Endothelial cell of umbilical vein (primary cell): ENCODE measurements around the gene ZNF528. TPM values are rescaled to one million over a fixed set of nuclear protein-coding genes. Genes with fewer than 3 reads are reported as not detected.

ENCODE experiments used
- BruUV-seq: library from RNA; stranded (reverse); fragments of 400-500 nt; replicated peaks from 2 replicates; lab custom pipeline; 2021; lab: Mats Ljungman, UMichigan
- CTCF ChIA-PET: fragments of 300-600, 350-600 bp; sonication (Branson Sonifier 250); formaldehyde crosslinking; loops from one replicate; lab custom pipeline; 2021; ENCODE audit warnings: antibody characterized with exemption, inconsistent platforms; lab: Charles Lee
- POLR2A ChIA-PET: fragments of 300-600, 350-600 bp; sonication (Branson Sonifier 250); formaldehyde crosslinking; loops from one replicate; lab custom pipeline; 2021; ENCODE audit warnings: antibody characterized with exemption, inconsistent platforms; lab: Charles Lee
- DNase-seq: peaks from one replicate; pipeline ENCODE4 v3.0.0-alpha.2; 2011; ENCODE audit warnings: low read depth, low spot score
- FAIRE-seq: peaks from 2 replicates; lab custom pipeline; 2011; peaks lifted over from hg19 to GRCh38; lab: Jason Lieb, UNC
- H2AFZ ChIP-seq: 2 replicates; pipeline ENCODE4 v1.6.0; 2012; ENCODE audit warnings: low read depth, low read length, control low read depth, inconsistent platforms
- H3K27ac ChIP-seq: 2 replicates; pipeline ENCODE4 v1.5.1; 2011; ENCODE audit warnings: low read depth, mild to moderate bottlenecking, control low read depth, low read length, moderate library complexity; ENCODE audit not compliant: insufficient read depth
- H3K27me3 ChIP-seq, 2 experiments: 2 replicates each; pipeline versions ENCODE4 v1.6.0 to v1.6.1; 2011; ENCODE audit warnings: low read length in 2 of 2, mixed read lengths in 1 of 2; ENCODE audit not compliant: control insufficient read depth in 2 of 2, insufficient read depth in 2 of 2
- H3K36me3 ChIP-seq, 2 experiments: 2 replicates in 1 of 2; 3 replicates in 1 of 2; pipeline ENCODE4 v1.5.1; 2011; ENCODE audit warnings: low read length in 2 of 2, mild to moderate bottlenecking in 1 of 2, moderate library complexity in 1 of 2; ENCODE audit not compliant: control insufficient read depth in 2 of 2, insufficient read depth in 2 of 2; ENCODE audit errors: extremely low read depth in 1 of 2
- H3K4me1 ChIP-seq: 3 replicates; pipeline ENCODE4 v1.5.1; 2011; ENCODE audit warnings: mild to moderate bottlenecking, low read length; ENCODE audit not compliant: control insufficient read depth, insufficient read depth; ENCODE audit errors: extremely low read depth
- H3K4me2 ChIP-seq: 2 replicates; pipeline ENCODE4 v1.6.1; 2011; ENCODE audit warnings: low read length, control low read depth, mixed read lengths; ENCODE audit not compliant: insufficient read depth
- H3K4me3 ChIP-seq, 3 experiments: fragments of 200-600 bp in 1 of 3; sonication (generic), shearing (Covaris generic) in 1 of 3; replicated peaks in 1 of 3; 2 replicates each; pipeline ENCODE4 v1.5.1; 2011 to 2016; ENCODE audit warnings: control low read depth in 3 of 3, low read length in 3 of 3, mild to moderate bottlenecking in 2 of 3, inconsistent platforms in 1 of 3, low read depth in 1 of 3, moderate library complexity in 1 of 3; ENCODE audit not compliant: insufficient read depth in 1 of 3
- H3K79me2 ChIP-seq: 2 replicates; pipeline ENCODE4 v1.6.0; 2012; ENCODE audit warnings: low read length, inconsistent platforms; ENCODE audit not compliant: control insufficient read depth, insufficient read depth
- H3K9ac ChIP-seq: replicated peaks from 2 replicates; pipeline ENCODE3; 2011; ENCODE audit warnings: low read length, control low read depth; ENCODE audit not compliant: insufficient read depth; ENCODE audit errors: extremely low read depth
- H3K9me1 ChIP-seq: replicated peaks from 3 replicates; pipeline ENCODE4 v1.6.0; 2011; ENCODE audit warnings: mild to moderate bottlenecking, low read length; ENCODE audit not compliant: control insufficient read depth, insufficient read depth; ENCODE audit errors: extremely low read depth
- H3K9me3 ChIP-seq: replicated peaks from 2 replicates; pipeline ENCODE4 v1.5.1; 2012; ENCODE audit warnings: low read length, inconsistent platforms; ENCODE audit not compliant: control insufficient read depth, insufficient read depth
- H4K20me1 ChIP-seq: replicated peaks from 2 replicates; pipeline ENCODE3; 2011; ENCODE audit warnings: mild to moderate bottlenecking, low read length; ENCODE audit not compliant: control insufficient read depth, insufficient read depth; ENCODE audit errors: extremely low read depth
- EZH2 ChIP-seq: IDR thresholded peaks from 2 replicates; pipeline ENCODE4 v1.6.1; 2012; ENCODE audit warnings: borderline replicate concordance, low read depth, mild to moderate bottlenecking, moderate library complexity, low read length, inconsistent platforms; ENCODE audit not compliant: severe bottlenecking
- FOS ChIP-seq: IDR thresholded peaks from 2 replicates; pipeline ENCODE4 v1.6.1; 2011; ENCODE audit warnings: mild to moderate bottlenecking, low read length, moderate library complexity, borderline replicate concordance; ENCODE audit not compliant: insufficient read depth
- GATA2 ChIP-seq: IDR thresholded peaks from 2 replicates; pipeline ENCODE4 v1.7.0; 2011; ENCODE audit warnings: low read depth, mild to moderate bottlenecking, moderate library complexity, mixed read lengths, low read length; ENCODE audit not compliant: insufficient read length, insufficient read depth
- JUN ChIP-seq: IDR thresholded peaks from 2 replicates; pipeline ENCODE4 v1.6.1; 2011; ENCODE audit warnings: borderline replicate concordance, low read depth; ENCODE audit not compliant: insufficient read length, insufficient read depth
- MAX ChIP-seq: IDR thresholded peaks from 2 replicates; pipeline ENCODE4 v1.6.1; 2011; ENCODE audit not compliant: insufficient read depth, insufficient read length
- MYC ChIP-seq: IDR thresholded peaks from one replicate; pipeline ENCODE4 v1.6.1; 2011; ENCODE audit warnings: mild to moderate bottlenecking, low read depth, low read length
- POLR2A ChIP-seq: IDR thresholded peaks from 2 replicates; pipeline ENCODE4 v1.6.1; 2012; ENCODE audit warnings: low read depth, mild to moderate bottlenecking, control low read depth, low read length
- POLR2AphosphoS5 ChIP-seq: IDR thresholded peaks from 2 replicates; pipeline ENCODE4 v1.6.1; 2012; ENCODE audit warnings: low read depth, mild to moderate bottlenecking, control low read depth, low read length, moderate library complexity; ENCODE audit not compliant: insufficient read depth
- dilution Hi-C: fragments of 300-500 bp; cut with MboI; formaldehyde crosslinking; loops from one replicate; pipeline ENCODE4 v1.15.0; 2019; ENCODE audit warnings: low sequenced_read_pairs; ENCODE audit not compliant: extremely low pct_ligation_motif_present
- intact Hi-C: fragments of 100-400 bp; cut with micrococcal nuclease; formaldehyde crosslinking; loops from one replicate; pipeline ENCODE4 v1.10.0; 2022
- polyA plus RNA-seq, 4 experiments: library from polyadenylated mRNA; depleted of rRNA in 3 of 4; stranded (reverse) in 3 of 4; unstranded in 1 of 4; fragments of >200 nt; gene quantifications; 2 replicates each; pipeline versions ENCODE4 v1.2.1 to v1.2.3, GENCODE V29; 2011 to 2012; ENCODE audit warnings: missing spikeins in 1 of 4
- total RNA-seq: library from RNA; stranded (reverse); gene quantifications from 2 replicates; pipeline ENCODE4 v1.2.3, GENCODE V29; 2021
- TF ChIP-seq, protein P1 (sequence below), 2 donors: IDR thresholded peaks; 1 replicate in 1 of 2; 2 replicates in 1 of 2; pipeline ENCODE4 v1.5.1; 2011; ENCODE audit warnings: low read length in 2 of 2, mild to moderate bottlenecking in 2 of 2, moderate library complexity in 2 of 2, control low read depth in 1 of 2, inconsistent platforms in 1 of 2, low read depth in 1 of 2; ENCODE audit not compliant: insufficient read depth in 1 of 2; ENCODE audit errors: extremely low read depth in 1 of 2

ZNF528 gene
- total and polyA plus RNA-seq, 2 donors (not counting 3 experiments of a cell fraction or from before 2014, with no cell fraction given): 6.2 to 16.1 TPM

DNA sequence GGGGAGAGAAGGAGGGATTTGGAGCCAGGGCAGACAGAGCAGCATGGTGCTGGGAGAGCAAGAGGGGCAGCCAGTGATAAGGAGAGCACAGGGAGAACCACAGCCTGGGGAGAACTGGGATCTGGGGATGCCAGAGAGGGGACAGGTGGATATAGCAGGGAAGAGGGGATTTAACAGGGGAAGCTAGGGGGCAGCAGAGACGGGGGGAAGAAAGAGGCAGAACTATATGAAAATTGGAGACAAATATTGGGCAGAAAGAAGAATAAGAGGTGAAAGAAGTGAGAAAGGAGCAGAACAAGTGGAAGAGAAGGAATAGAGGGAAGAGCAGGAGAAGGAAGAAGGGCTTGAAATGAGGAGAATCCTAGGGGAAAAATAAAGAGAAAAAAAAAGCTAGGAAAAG is 6.5 kb upstream of the ZNF528 start:
- no peak overlapping the region for H2AFZ ChIP-seq
- no peak overlapping the region for H3K9ac ChIP-seq
- dilution Hi-C loops (no loop called here), intact Hi-C loops (loop anchor here (10.0 kb wide), 1 partner anchor 804 kb away; the partner anchor contains the start of gene ZNF665)
- ChIA-PET CTCF (no interaction called here), POLR2A (no interaction called here)
- no peak for FAIRE-seq
- DNase-seq: no peak
- H3K9me1 ChIP-seq: no peaks in the 10 kb centered on the region
- no peaks in the 10 kb centered on the region for H3K36me3 ChIP-seq
- H3K27ac ChIP-seq: no peak overlapping the region
- H3K4me2 ChIP-seq: no peak overlapping the region
- TF ChIP-seq, protein P1, sequence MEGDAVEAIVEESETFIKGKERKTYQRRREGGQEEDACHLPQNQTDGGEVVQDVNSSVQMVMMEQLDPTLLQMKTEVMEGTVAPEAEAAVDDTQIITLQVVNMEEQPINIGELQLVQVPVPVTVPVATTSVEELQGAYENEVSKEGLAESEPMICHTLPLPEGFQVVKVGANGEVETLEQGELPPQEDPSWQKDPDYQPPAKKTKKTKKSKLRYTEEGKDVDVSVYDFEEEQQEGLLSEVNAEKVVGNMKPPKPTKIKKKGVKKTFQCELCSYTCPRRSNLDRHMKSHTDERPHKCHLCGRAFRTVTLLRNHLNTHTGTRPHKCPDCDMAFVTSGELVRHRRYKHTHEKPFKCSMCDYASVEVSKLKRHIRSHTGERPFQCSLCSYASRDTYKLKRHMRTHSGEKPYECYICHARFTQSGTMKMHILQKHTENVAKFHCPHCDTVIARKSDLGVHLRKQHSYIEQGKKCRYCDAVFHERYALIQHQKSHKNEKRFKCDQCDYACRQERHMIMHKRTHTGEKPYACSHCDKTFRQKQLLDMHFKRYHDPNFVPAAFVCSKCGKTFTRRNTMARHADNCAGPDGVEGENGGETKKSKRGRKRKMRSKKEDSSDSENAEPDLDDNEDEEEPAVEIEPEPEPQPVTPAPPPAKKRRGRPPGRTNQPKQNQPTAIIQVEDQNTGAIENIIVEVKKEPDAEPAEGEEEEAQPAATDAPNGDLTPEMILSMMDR (IDR thresholded peaks at IDR 0.05; ENCODE audit: extremely low read depth in 1 of 2, insufficient read depth in 1 of 2, low read depth in 1 of 2, low read length in 2 of 2): no peak
- no peak for TF ChIP-seq MAX
- TF ChIP-seq POLR2A: no peak
- TF ChIP-seq GATA2: no peak
- TF ChIP-seq POLR2AphosphoS5: no peak
- no peak for TF ChIP-seq FOS
- no peak for TF ChIP-seq MYC
- no peak for TF ChIP-seq JUN
- TF ChIP-seq EZH2: no peak
- no peaks in the 10 kb centered on the region for H3K79me2 ChIP-seq
- no peaks in the 10 kb centered on the region for H3K9me3 ChIP-seq
- H3K4me1 ChIP-seq: no peaks in the 10 kb centered on the region
- H3K4me3 ChIP-seq: no peak overlapping the region
- no peaks in the 10 kb centered on the region for H3K27me3 ChIP-seq
- no TSS peak for BruUV-seq
- H4K20me1 ChIP-seq: no peaks in the 10 kb centered on the region
